ENCODE results near the gene DNAJC7. TPM values are rescaled to one million over a fixed set of nuclear protein-coding genes. Genes with fewer than 3 reads are reported as not detected.

DNAJC7 gene
- total and polyA plus RNA-seq, 8 donors: 12.3 to 161 (median 70.6) TPM

- H3K27ac ChIP-seq: no peak overlapping the region
- H3K4me3 ChIP-seq: no peak overlapping the region
- peaks cover 0 to 12% (median 0%) of the 10 kb centered on the region in 3 donors for H3K27me3 ChIP-seq
- H3K36me3 ChIP-seq: no peaks in the 10 kb centered on the region
- WGBS, 5 donors: 37 to 52% (median 47%) methylated on average over 5 to 6 of the region's 6 CpGs
- no peak for DNase-seq
- TF ChIP-seq EP300 (IDR thresholded peaks at IDR 0.05): no peak
- no peak for TF ChIP-seq POLR2A (IDR thresholded peaks at IDR 0.05)
- TF ChIP-seq POLR2AphosphoS5 (IDR thresholded peaks at IDR 0.05): no peak
- TF ChIP-seq CTCF (IDR thresholded peaks at IDR 0.05): no peak
- intact Hi-C loops (cut with DNase I; ENCODE audit: low total_unique reads): no loop called here
- no peaks in the 10 kb centered on the region for H3K4me1 ChIP-seq
- H3K9me3 ChIP-seq: no peaks in the 10 kb centered on the region
Measured at GRCh38 chr17:42034059-42034458, 16.8 kb upstream of the DNAJC7 start.

- intact Hi-C loops (cut with DNase I; ENCODE audit: low total_unique reads): no loop called here
- Histone ChIP-seq H3K4me3 (no peak overlapping the region), H3K36me3 (no peaks in the 10 kb centered on the region), H3K9me3 (no peaks in the 10 kb centered on the region), H3K27ac (no peak overlapping the region), H3K27me3 (peaks cover 0 to 14% (median 0%) of the 10 kb centered on the region in 3 donors), H3K4me1 (peaks cover 0 to 4% (median 0%) of the 10 kb centered on the region in 4 donors)
- 59 to 65% (median 59%) methylated on average over 6 of the region's 6 CpGs for WGBS, 5 donors
- no peak for TF ChIP-seq POLR2A (IDR thresholded peaks at IDR 0.05)
- no peak for TF ChIP-seq CTCF (IDR thresholded peaks at IDR 0.05)
- TF ChIP-seq POLR2AphosphoS5 (IDR thresholded peaks at IDR 0.05): no peak
- TF ChIP-seq EP300 (IDR thresholded peaks at IDR 0.05): no peak
- no peak for DNase-seq
Measured at GRCh38 chr17:42031584-42031983, 14.3 kb upstream of the DNAJC7 start.

- H3K4me1 ChIP-seq: peaks cover 16 to 23% (median 17%) of the 10 kb centered on the region in 4 donors
- H3K27ac ChIP-seq: no peak overlapping the region
- peak in 1 of 7 experiments; percentile 3 for TF ChIP-seq CTCF (IDR thresholded peaks at IDR 0.05)
- no peak for TF ChIP-seq POLR2A (IDR thresholded peaks at IDR 0.05)
- intact Hi-C loops (cut with DNase I; ENCODE audit: low total_unique reads): loop anchor here (5.0 kb wide), 1 partner anchor 66 kb away; no protein-coding TSS in a partner anchor
- no peak for DNase-seq
- peaks cover 0 to 14% (median 0%) of the 10 kb centered on the region in 3 donors for H3K27me3 ChIP-seq
- no peak overlapping the region for H3K4me3 ChIP-seq
- 69 to 76% (median 73%) methylated on average over 5 to 7 of the region's 7 CpGs for WGBS, 5 donors
- H3K36me3 ChIP-seq: peaks cover 4 to 8% (median 7%) of the 10 kb centered on the region in 4 donors
- no peaks in the 10 kb centered on the region for H3K9me3 ChIP-seq
Measured at GRCh38 chr17:42028791-42029127, 11.5 kb upstream of the DNAJC7 start.

- DNase-seq: peak in 1 of 2 donors; percentile 54
- intact Hi-C loops (cut with DNase I; ENCODE audit: low total_unique reads): loop anchor here (5.0 kb wide), 1 partner anchor 66 kb away; no protein-coding TSS in a partner anchor
- WGBS, 5 donors: 45 to 58% (median 48%) methylated on average over 18 to 19 of the region's 19 CpGs
Measured at GRCh38 chr17:42027961-42028790, 10.9 kb upstream of the DNAJC7 start.

More at GRCh38 chr17:42027961-42028790, 10.9 kb upstream of the DNAJC7 start:
- Histone ChIP-seq H3K9me3 (no peaks in the 10 kb centered on the region), H3K36me3 (peaks cover 10 to 13% (median 13%) of the 10 kb centered on the region in 4 donors), H3K27me3 (peaks cover 0 to 14% (median 0%) of the 10 kb centered on the region in 3 donors), H3K27ac (no peak overlapping the region), H3K4me3 (no peak overlapping the region), H3K4me1 (peaks cover 16 to 29% (median 18%) of the 10 kb centered on the region in 4 donors)
- TF ChIP-seq EP300 (IDR thresholded peaks at IDR 0.05): no peak
- no peak for TF ChIP-seq POLR2AphosphoS5 (IDR thresholded peaks at IDR 0.05)
- peak in 2 of 7 experiments; percentile 15 to 21 for TF ChIP-seq CTCF (IDR thresholded peaks at IDR 0.05)
- TF ChIP-seq POLR2A (IDR thresholded peaks at IDR 0.05): no peak

Data from stomach (tissue), 9 donors.